IMR-90 (cell line): ENCODE measurements around the gene INPP4A. TPM values are rescaled to one million over a fixed set of nuclear protein-coding genes. Genes with fewer than 3 reads are reported as not detected.

Experiments used
- ATAC-seq: fragments of 200-7000 bp; cut with Tn5 transposase; 2 replicates; pipeline ENCODE4 v1.9.1; 2020; ENCODE audit warnings: low read depth, mild to moderate bottlenecking, moderate library complexity
- BruUV-seq: library from RNA; stranded (reverse); fragments of 400-500 nt; replicated peaks from 2 replicates; lab custom pipeline; 2021; lab: Mats Ljungman, UMichigan
- CTCF ChIA-PET: fragments of 300-600 bp; formaldehyde crosslinking; extraction: SDS; loops from one replicate; lab custom pipeline; 2021; ENCODE audit warnings: antibody characterized with exemption; lab: Yijun Ruan, JAX
- POLR2A ChIA-PET: fragments of 300-600 bp; sonication (Branson Sonifier 250); formaldehyde crosslinking; loops from one replicate; lab custom pipeline; 2022; ENCODE audit warnings: antibody characterized with exemption; ENCODE audit not compliant: unreplicated experiment; lab: Charles Lee
- DNase-seq: peaks from one replicate; pipeline ENCODE4 v3.0.0; 2013
- H2AFZ ChIP-seq: replicated peaks from 2 replicates; pipeline ENCODE3; 2013; ENCODE audit warnings: low read length, mild to moderate bottlenecking; ENCODE audit not compliant: poor library complexity
- H2AK5ac ChIP-seq: 2 replicates; pipeline ENCODE4 v1.6.1; 2013; ENCODE audit warnings: low read depth, low read length, inconsistent platforms
- H2AK9ac ChIP-seq: replicated peaks from 2 replicates; pipeline ENCODE3; 2013; ENCODE audit warnings: mild to moderate bottlenecking, low read depth, low read length, moderate library complexity; ENCODE audit not compliant: poor library complexity
- H2BK120ac ChIP-seq: 2 replicates; pipeline ENCODE4 v1.6.1; 2013; ENCODE audit warnings: low read depth, low read length, inconsistent platforms
- H2BK15ac ChIP-seq: 3 replicates; pipeline ENCODE4 v1.6.1; 2013; ENCODE audit warnings: low read depth, low read length, inconsistent platforms
- H2BK20ac ChIP-seq: 2 replicates; pipeline ENCODE4 v1.6.1; 2013; ENCODE audit warnings: low read depth, mild to moderate bottlenecking, inconsistent platforms, low read length, moderate library complexity
- H2BK5ac ChIP-seq: 2 replicates; pipeline ENCODE4 v1.6.1; 2013; ENCODE audit warnings: mild to moderate bottlenecking, low read depth, low read length, inconsistent platforms; ENCODE audit not compliant: poor library complexity, severe bottlenecking
- H3K14ac ChIP-seq: replicated peaks from 2 replicates; pipeline ENCODE4 v1.6.1; 2013; ENCODE audit warnings: low read depth, low read length, inconsistent platforms
- H3K18ac ChIP-seq: 2 replicates; pipeline ENCODE4 v1.6.1; 2013; ENCODE audit warnings: low read depth, low read length, control low read depth
- H3K23ac ChIP-seq: 2 replicates; pipeline ENCODE4 v1.6.1; 2013; ENCODE audit warnings: low read depth, low read length, inconsistent platforms
- H3K27ac ChIP-seq: 2 replicates; pipeline ENCODE4 v1.5.1; 2013; ENCODE audit warnings: mild to moderate bottlenecking, control low read depth, low read length; ENCODE audit not compliant: insufficient read depth
- H3K27me3 ChIP-seq: 2 replicates; pipeline ENCODE4 v1.6.1; 2013; ENCODE audit warnings: low read length; ENCODE audit not compliant: control insufficient read depth, insufficient read depth
- H3K36me3 ChIP-seq: 2 replicates; pipeline ENCODE4 v1.6.1; 2013; ENCODE audit warnings: low read length, mixed read lengths; ENCODE audit not compliant: control insufficient read depth, insufficient read depth
- H3K4ac ChIP-seq: 2 replicates; pipeline ENCODE4 v1.6.1; 2013; ENCODE audit warnings: low read depth, low read length, inconsistent platforms
- H3K4me1 ChIP-seq: 2 replicates; pipeline ENCODE4 v1.6.1; 2013; ENCODE audit warnings: low read length, mixed read lengths; ENCODE audit not compliant: control insufficient read depth, insufficient read depth
- H3K4me2 ChIP-seq: 2 replicates; pipeline ENCODE4 v1.6.1; 2013; ENCODE audit warnings: low read depth, mild to moderate bottlenecking, control low read depth, low read length, moderate library complexity
- H3K4me3 ChIP-seq: 2 replicates; pipeline ENCODE4 v1.5.1; 2013; ENCODE audit warnings: low read depth, mild to moderate bottlenecking, control low read depth, low read length, moderate library complexity; ENCODE audit not compliant: insufficient read depth
- H3K56ac ChIP-seq: 2 replicates; pipeline ENCODE4 v1.6.1; 2013; ENCODE audit warnings: low read length, inconsistent platforms; ENCODE audit not compliant: insufficient read depth; ENCODE audit errors: extremely low read depth
- H3K79me1 ChIP-seq, 2 experiments: 2 replicates each; pipeline ENCODE4 v1.6.1; 2013; ENCODE audit warnings: low read length in 2 of 2, inconsistent platforms in 1 of 2, low read depth in 1 of 2
- H3K9ac ChIP-seq: 2 replicates; pipeline ENCODE4 v1.6.1; 2013; ENCODE audit warnings: low read depth, low read length, control low read depth
- H3K9me1 ChIP-seq: 2 replicates; pipeline ENCODE4 v1.6.1; 2013; ENCODE audit warnings: low read length, inconsistent platforms; ENCODE audit not compliant: insufficient read depth
- H3K9me3 ChIP-seq: 2 replicates; pipeline ENCODE4 v1.6.1; 2013; ENCODE audit warnings: low read length; ENCODE audit not compliant: control insufficient read depth, insufficient read depth
- H4K20me1 ChIP-seq: 2 replicates; pipeline ENCODE4 v1.6.1; 2013; ENCODE audit warnings: low read length, inconsistent platforms; ENCODE audit not compliant: insufficient read depth
- H4K5ac ChIP-seq: 2 replicates; pipeline ENCODE4 v1.6.1; 2013; ENCODE audit warnings: mild to moderate bottlenecking, low read depth, low read length, control low read depth
- H4K8ac ChIP-seq, 2 experiments: 2 replicates each; pipeline ENCODE4 v1.6.1; 2013; ENCODE audit warnings: low read depth in 2 of 2, low read length in 2 of 2, control low read depth in 1 of 2, inconsistent platforms in 1 of 2
- H4K91ac ChIP-seq: 2 replicates; pipeline ENCODE4 v1.6.1; 2013; ENCODE audit warnings: low read depth, low read length, inconsistent platforms; ENCODE audit not compliant: insufficient read depth
- BHLHE40 ChIP-seq: fragments of 150-350 bp; IDR thresholded peaks from 2 replicates; pipeline ENCODE4 v1.6.1; 2016; ENCODE audit warnings: mild to moderate bottlenecking, low read depth, low read length
- CEBPB ChIP-seq: IDR thresholded peaks from 2 replicates; pipeline ENCODE4 v1.6.1; 2012; ENCODE audit warnings: low read depth, low read length, improper control_type of control experiment
- CHD1 ChIP-seq: IDR thresholded peaks from 2 replicates; pipeline ENCODE4 v1.6.1; 2012; ENCODE audit warnings: low read depth, low read length, improper control_type of control experiment
- ELK1 ChIP-seq: fragments of 150-350 bp; IDR thresholded peaks from 2 replicates; pipeline ENCODE4 v1.6.1; 2016; ENCODE audit warnings: low read depth, mild to moderate bottlenecking, low read length, moderate library complexity, borderline replicate concordance
- FOS ChIP-seq: fragments of 150-350 bp; IDR thresholded peaks from 2 replicates; pipeline ENCODE4 v1.6.1; 2016; ENCODE audit warnings: low read depth, low read length
- MAFK ChIP-seq: IDR thresholded peaks from 2 replicates; pipeline ENCODE4 v1.6.1; 2012; ENCODE audit warnings: low read depth, low read length, improper control_type of control experiment
- MAZ ChIP-seq: IDR thresholded peaks from 2 replicates; pipeline ENCODE4 v1.6.1; 2012; ENCODE audit warnings: low read depth, mild to moderate bottlenecking, low read length, improper control_type of control experiment, moderate library complexity, borderline replicate concordance
- MXI1 ChIP-seq: IDR thresholded peaks from 2 replicates; pipeline ENCODE4 v1.6.1; 2012; ENCODE audit warnings: low read depth, mild to moderate bottlenecking, low read length, moderate library complexity, borderline replicate concordance
- NFE2L2 ChIP-seq: fragments of 150-350 bp; IDR thresholded peaks from 2 replicates; pipeline ENCODE4 v1.6.1; 2016; ENCODE audit warnings: low read depth, mild to moderate bottlenecking, low read length
- POLR2A ChIP-seq: IDR thresholded peaks from 2 replicates; pipeline ENCODE4 v1.6.1; 2012; ENCODE audit warnings: mild to moderate bottlenecking, low read depth, low read length
- RAD21 ChIP-seq: IDR thresholded peaks from 2 replicates; pipeline ENCODE4 v1.6.1; 2012; ENCODE audit warnings: low read length, improper control_type of control experiment
- RCOR1 ChIP-seq: IDR thresholded peaks from 2 replicates; pipeline ENCODE4 v1.6.1; 2012; ENCODE audit warnings: mild to moderate bottlenecking, low read length, improper control_type of control experiment; ENCODE audit not compliant: insufficient replicate concordance
- RFX5 ChIP-seq: IDR thresholded peaks from 2 replicates; pipeline ENCODE4 v1.8.0; 2012; ENCODE audit warnings: low read depth, mild to moderate bottlenecking, low read length, moderate library complexity
- SMC3 ChIP-seq: fragments of 150-350 bp; IDR thresholded peaks from 2 replicates; pipeline ENCODE4 v1.6.1; 2016; ENCODE audit warnings: low read depth, mild to moderate bottlenecking, antibody characterized with exemption, low read length, moderate library complexity
- USF2 ChIP-seq: fragments of 150-350 bp; IDR thresholded peaks from 2 replicates; pipeline ENCODE4 v1.6.1; 2017; ENCODE audit warnings: mild to moderate bottlenecking, antibody characterized with exemption, low read length, low read depth
- WGBS, 2 experiments: methylation state at CpG; one replicate each; pipeline versions ENCODE4 v1.1.5 to v1.1.7; 2013; ENCODE audit warnings: missing lambda C conversion rate in 2 of 2; ENCODE audit not compliant: insufficient read length in 1 of 2; ENCODE audit errors: extremely low coverage in 2 of 2; 5-methylcytosine and 5-hydroxymethylcytosine counted together
- dilution Hi-C: fragments of 300-500 bp; cut with HindIII; formaldehyde crosslinking; loops from one replicate; pipeline ENCODE4 v1.14.3; 2018; ENCODE audit warnings: low sequenced_read_pairs; ENCODE audit not compliant: unreplicated experiment
- in situ Hi-C: fragments of 300-500 bp; cut with MboI; formaldehyde crosslinking; loops from 3 replicates; pipeline ENCODE4 v1.14.3; 2019; ENCODE audit warnings: low sequenced_read_pairs, inconsistent platforms, mixed read lengths
- intact Hi-C: fragments of 100-400 bp; cut with micrococcal nuclease; formaldehyde crosslinking; loops from 2 replicates; pipeline ENCODE4 v1.10.0; 2022
- polyA plus RNA-seq, 3 experiments: library from polyadenylated mRNA; depleted of rRNA; stranded (reverse); fragments of >200 nt; gene quantifications; 2 replicates each; pipeline ENCODE4 v1.2.3, GENCODE V29; 2012; ENCODE audit warnings: low replicate concordance in 1 of 3
- total RNA-seq: library from RNA; depleted of rRNA; stranded (reverse); fragments of >200 nt; gene quantifications from 2 replicates; pipeline ENCODE4 v1.2.3, GENCODE V29; 2012
- TF ChIP-seq, protein P1 (sequence below): conservative IDR thresholded peaks from 2 replicates; pipeline ENCODE4 v1.5.1; 2012; ENCODE audit warnings: mild to moderate bottlenecking, low read depth, low read length, improper control_type of control experiment

INPP4A gene
- total and polyA plus RNA-seq, 2 of the 4 experiments (the other 2 are of a cell fraction), result 14.5 to 27.1 TPM

DNA sequence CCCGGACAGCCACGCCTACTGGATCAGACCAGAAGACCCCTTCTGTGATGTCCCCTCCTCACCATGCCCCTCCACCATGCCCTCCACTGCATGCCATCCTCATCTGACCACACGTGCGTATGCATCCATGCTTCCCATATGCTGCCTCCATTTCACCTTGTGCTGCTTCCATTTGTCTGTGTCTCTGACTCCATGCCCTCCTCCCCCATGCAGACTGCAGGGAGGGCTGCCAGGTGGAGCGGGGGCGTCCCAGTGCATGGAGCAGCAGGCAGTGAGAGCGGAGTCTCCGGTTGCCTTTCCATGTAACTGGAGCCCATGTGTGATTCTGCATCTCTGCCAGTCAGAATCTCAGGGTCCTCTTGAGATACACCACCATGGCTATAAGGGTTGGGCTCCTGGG lies 111.0 kb downstream of the INPP4A start:
- POLR2A ChIA-PET, result no interaction called here
- Histone ChIP-seq H3K4me1 (peaks cover 13% of the 10 kb centered on the region), H4K91ac (no peak overlapping the region), H3K36me3 (peaks cover 30% of the 10 kb centered on the region), H3K9me1 (peaks cover 16% of the 10 kb centered on the region), H3K9me3 (no peaks in the 10 kb centered on the region), H4K5ac (no peak overlapping the region), H2AK9ac (no peak overlapping the region), H4K8ac (no peak overlapping the region), H3K79me1 (no peaks in the 10 kb centered on the region), H3K56ac (no peak overlapping the region), H2BK5ac (no peak overlapping the region), H3K18ac (no peak overlapping the region), H3K14ac (no peak overlapping the region), H2BK15ac (no peak overlapping the region), H3K27ac (no peak overlapping the region), H3K4ac (no peak overlapping the region), H3K4me3 (no peak overlapping the region), H3K27me3 (no peaks in the 10 kb centered on the region), H2BK20ac (no peak overlapping the region), H3K23ac (no peak overlapping the region), H3K9ac (no peak overlapping the region), H2BK120ac (no peak overlapping the region), H4K20me1 (peaks cover 5% of the 10 kb centered on the region; the same call in 1 of the 2 replicates), H2AK5ac (no peak overlapping the region), H3K4me2 (no peak overlapping the region), H2AFZ (no peak overlapping the region)
- intact Hi-C loops (no loop called here), dilution Hi-C loops (no loop called here), in situ Hi-C loops (no loop called here)
- ATAC-seq, result no peak
- WGBS, 2 experiments, result 87% methylated on average over 4 of the region's 8 CpGs; no CpG with 5 or more reads in 1 of the 2 experiments
- CTCF ChIA-PET, result no interaction called here
- no peak for TF ChIP-seq ELK1
- TF ChIP-seq SMC3, result no peak
- TF ChIP-seq RFX5, result no peak
- no peak for TF ChIP-seq NFE2L2
- TF ChIP-seq RAD21, result no peak
- no peak for TF ChIP-seq MAZ
- TF ChIP-seq RCOR1, result no peak
- no peak for TF ChIP-seq MXI1
- TF ChIP-seq FOS, result no peak
- TF ChIP-seq, protein P1, sequence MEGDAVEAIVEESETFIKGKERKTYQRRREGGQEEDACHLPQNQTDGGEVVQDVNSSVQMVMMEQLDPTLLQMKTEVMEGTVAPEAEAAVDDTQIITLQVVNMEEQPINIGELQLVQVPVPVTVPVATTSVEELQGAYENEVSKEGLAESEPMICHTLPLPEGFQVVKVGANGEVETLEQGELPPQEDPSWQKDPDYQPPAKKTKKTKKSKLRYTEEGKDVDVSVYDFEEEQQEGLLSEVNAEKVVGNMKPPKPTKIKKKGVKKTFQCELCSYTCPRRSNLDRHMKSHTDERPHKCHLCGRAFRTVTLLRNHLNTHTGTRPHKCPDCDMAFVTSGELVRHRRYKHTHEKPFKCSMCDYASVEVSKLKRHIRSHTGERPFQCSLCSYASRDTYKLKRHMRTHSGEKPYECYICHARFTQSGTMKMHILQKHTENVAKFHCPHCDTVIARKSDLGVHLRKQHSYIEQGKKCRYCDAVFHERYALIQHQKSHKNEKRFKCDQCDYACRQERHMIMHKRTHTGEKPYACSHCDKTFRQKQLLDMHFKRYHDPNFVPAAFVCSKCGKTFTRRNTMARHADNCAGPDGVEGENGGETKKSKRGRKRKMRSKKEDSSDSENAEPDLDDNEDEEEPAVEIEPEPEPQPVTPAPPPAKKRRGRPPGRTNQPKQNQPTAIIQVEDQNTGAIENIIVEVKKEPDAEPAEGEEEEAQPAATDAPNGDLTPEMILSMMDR, result no peak
- no peak for TF ChIP-seq CHD1
- no peak for TF ChIP-seq CEBPB
- no peak for TF ChIP-seq POLR2A
- TF ChIP-seq BHLHE40, result no peak
- TF ChIP-seq USF2, result no peak
- TF ChIP-seq MAFK, result no peak
- BruUV-seq, result no TSS peak
- DNase-seq, result no peak
